Measurements from ENCODE around the gene DUSP8.

DUSP8 gene

GRCh38 chr11:1546536-1547466 lies 25.3 kb downstream of the DUSP8 start:
- Histone ChIP-seq H3K27ac (ENCODE audit: extremely low read depth, low read depth, low read length) (no peak overlapping the region), H3K4me3 (ENCODE audit: low read depth, low read length) (peak overlapping the region; percentile 36), H3K9me3 (ENCODE audit: control insufficient read depth, insufficient read depth, low read depth, low read length) (no peaks in the 10 kb centered on the region), H3K4me1 (ENCODE audit: control insufficient read depth, insufficient read depth, low read length) (peaks cover 3% of the 10 kb centered on the region; the same call in 1 of the 2 replicates), H3K36me3 (ENCODE audit: control insufficient read depth in 2 of 2, insufficient read depth in 1 of 2, low read length in 2 of 2) (no peaks in the 10 kb centered on the region)
- ChIA-PET POLR2A (interaction anchor here (0.6 to 1.5 kb wide), 4 partner anchors 9 to 286 kb away, joined by 3 to 24 read pairs (median 4); no protein-coding TSS in a partner anchor), CTCF (interaction anchor here (0.5 to 5.4 kb wide), 41 partner anchors 9 to 850 kb away, joined by 3 to 138 read pairs (median 5); partner anchors contain the start of genes KRTAP5-2, KRTAP5-3 and KRTAP5-5)
- TF ChIP-seq GLIS2 (tag by site-specific recombination; IDR thresholded peaks at IDR 0.05) (peak; percentile 63), KLF9 (tag by site-specific recombination; IDR thresholded peaks at IDR 0.05; ENCODE audit: low read depth) (peak; percentile 46; the same call in 1 of the 2 replicates), ZBTB8A (tag by site-specific recombination; IDR thresholded peaks at IDR 0.05) (peak; percentile 78), ZNF37A (tag by site-specific recombination; IDR thresholded peaks at IDR 0.05) (no peak), ZNF660 (tag by site-specific recombination; IDR thresholded peaks at IDR 0.05) (0 out of 2 replicates have a peak, but pooled peaks have one; percentile 30), KLF8 (tag by site-specific recombination; IDR thresholded peaks at IDR 0.05) (peak; percentile 11; the same call in 1 of the 2 replicates), ZFHX2 (tag by site-specific recombination; conservative IDR thresholded peaks at IDR 0.05) (0 out of 2 replicates have a peak, but pooled peaks have one; percentile 28), ZNF335 (tag by site-specific recombination; conservative IDR thresholded peaks at IDR 0.05) (peak; percentile 39), ZNF221 (tag by site-specific recombination; IDR thresholded peaks at IDR 0.05; ENCODE audit: borderline replicate concordance) (no peak), MEIS1 (CRISPR knock-in tag; IDR thresholded peaks at IDR 0.05; ENCODE audit: borderline replicate concordance) (no peak), ZNF202 (tag by site-specific recombination; IDR thresholded peaks at IDR 0.05; ENCODE audit: borderline replicate concordance) (no peak), ZEB2 (tag by site-specific recombination; IDR thresholded peaks at IDR 0.05) (no peak), KLF10 (tag by site-specific recombination; IDR thresholded peaks at IDR 0.05) (peak; percentile 61; the same call in 1 of the 2 replicates), INSM2 (tag by site-specific recombination; IDR thresholded peaks at IDR 0.05) (no peak), MZF1 (tag by site-specific recombination; IDR thresholded peaks at IDR 0.05; ENCODE audit: borderline replicate concordance) (no peak), ZNF112 (tag by site-specific recombination; IDR thresholded peaks at IDR 0.05) (no peak), ZNF623 (tag by site-specific recombination; IDR thresholded peaks at IDR 0.05) (no peak), GLIS1 (tag by site-specific recombination; IDR thresholded peaks at IDR 0.05) (peak; percentile 79), ZNF311 (tag by site-specific recombination; IDR thresholded peaks at IDR 0.05; ENCODE audit: borderline replicate concordance) (no peak), SP2 (tag by site-specific recombination; IDR thresholded peaks at IDR 0.05) (peak; percentile 49), KLF16 (tag by site-specific recombination; IDR thresholded peaks at IDR 0.05) (peak; percentile 38; the same call in 1 of the 2 replicates), ZNF692 (tag by site-specific recombination; IDR thresholded peaks at IDR 0.05) (peak; percentile 91), FEZF1 (tag by site-specific recombination; IDR thresholded peaks at IDR 0.05) (no peak), ZNF324 (tag by site-specific recombination; IDR thresholded peaks at IDR 0.05) (no peak), ZBTB20 (tag by site-specific recombination; IDR thresholded peaks at IDR 0.05) (peak; percentile 68; the same call in 1 of the 2 replicates), KLF1 (tag by site-specific recombination; IDR thresholded peaks at IDR 0.05) (peak; percentile 100), ZNF830 (tag by site-specific recombination; IDR thresholded peaks at IDR 0.05; ENCODE audit: low read depth) (no peak), PATZ1 (tag by site-specific recombination; IDR thresholded peaks at IDR 0.05) (peak; percentile 52), ZFP69B (tag by site-specific recombination; IDR thresholded peaks at IDR 0.05) (peak; percentile 77), HOXC10 (CRISPR knock-in tag; IDR thresholded peaks at IDR 0.05) (0 out of 2 replicates have a peak, but pooled peaks have one; percentile 3), KLF17 (tag by site-specific recombination; IDR thresholded peaks at IDR 0.05) (peak; percentile 55; the same call in 1 of the 2 replicates)
